MV-4-11 (cell line): ENCODE results near the gene ITPR1.

Experiments used
- DNase-seq: peaks from one replicate; lab custom pipeline; 2025; lab: John Stamatoyannopoulos, UW

Gene ITPR1

GRCh38 chr3:4686619-4687018, 193.5 kb downstream of the ITPR1 start:
- DNase-seq, result no peak

- DNase-seq, result no peak
Measured at GRCh38 chr3:4687167-4687566, 194.0 kb downstream of the ITPR1 start.

- DNase-seq, result no peak
Measured at GRCh38 chr3:4687596-4687995, 194.4 kb downstream of the ITPR1 start.

GRCh38 chr3:4688411-4688810, 195.3 kb downstream of the ITPR1 start:
- no peak for DNase-seq

GRCh38 chr3:4689021-4689420, 195.9 kb downstream of the ITPR1 start:
- no peak for DNase-seq

GRCh38 chr3:4690277-4690676, 197.1 kb downstream of the ITPR1 start:
- no peak for DNase-seq

- DNase-seq, result peak; percentile 83
Measured at GRCh38 chr3:4693620-4694019, 200.5 kb downstream of the ITPR1 start.

GRCh38 chr3:4695846-4696245, 202.7 kb downstream of the ITPR1 start:
- no peak for DNase-seq

- no peak for DNase-seq
Measured at GRCh38 chr3:4696266-4696665, 203.1 kb downstream of the ITPR1 start.

- no peak for DNase-seq
Measured at GRCh38 chr3:4698125-4698821, 205.1 kb downstream of the ITPR1 start.

- no peak for DNase-seq
Measured at GRCh38 chr3:4703054-4703480, 209.9 kb downstream of the ITPR1 start.

GRCh38 chr3:4704552-4704951, 211.4 kb downstream of the ITPR1 start:
- DNase-seq, result no peak

GRCh38 chr3:4707324-4707723, 214.2 kb downstream of the ITPR1 start:
- no peak for DNase-seq

GRCh38 chr3:4708230-4708629, 215.1 kb downstream of the ITPR1 start:
- DNase-seq, result no peak

GRCh38 chr3:4709341-4709740, 216.2 kb downstream of the ITPR1 start:
- DNase-seq, result no peak

- no peak for DNase-seq
Measured at GRCh38 chr3:4710191-4710590, 217.0 kb downstream of the ITPR1 start.

- no peak for DNase-seq
Measured at GRCh38 chr3:4711680-4711992, 218.5 kb downstream of the ITPR1 start.

GRCh38 chr3:4712109-4712508, 219.0 kb downstream of the ITPR1 start:
- no peak for DNase-seq

- no peak for DNase-seq
Measured at GRCh38 chr3:4714045-4714444, 220.9 kb downstream of the ITPR1 start.

GRCh38 chr3:4716266-4716665, 223.1 kb downstream of the ITPR1 start:
- no peak for DNase-seq

GRCh38 chr3:4716706-4717362, 223.7 kb downstream of the ITPR1 start:
- no peak for DNase-seq

- no peak for DNase-seq
Measured at GRCh38 chr3:4717363-4717740, 224.2 kb downstream of the ITPR1 start.

- DNase-seq, result no peak
Measured at GRCh38 chr3:4718179-4718736, 225.1 kb downstream of the ITPR1 start.

GRCh38 chr3:4719046-4719501, 225.9 kb downstream of the ITPR1 start:
- DNase-seq, result no peak
